Left lung (tissue), 10 donors: ENCODE results near the gene BACE1-AS. TPM values are rescaled to one million over a fixed set of nuclear protein-coding genes. Genes with fewer than 3 reads are reported as not detected.

Experiments
- ATAC-seq: fragments of 200-7000 bp; cut with Tn5 transposase; one replicate; pipeline ENCODE4 v1.9.1; 2020; ENCODE audit warnings: moderate library complexity
- DNase-seq, 4 donors: peaks; one replicate each; pipeline ENCODE4 v3.0.0-alpha.2; 2013 to 2020
- H3K27ac ChIP-seq, 2 donors: fragments of 200-600 bp; sonication (generic) in 1 of 2; one replicate each; pipeline versions ENCODE4 v1.5.0 to v1.8.0; 2020 to 2021
- H3K27me3 ChIP-seq, 2 donors: fragments of 200-600 bp; sonication (generic) in 1 of 2; one replicate each; pipeline versions ENCODE4 v1.5.0 to v1.8.0; 2020 to 2021
- H3K36me3 ChIP-seq, 2 donors: fragments of 200-600 bp; sonication (generic) in 1 of 2; one replicate each; pipeline versions ENCODE4 v1.5.0 to v1.8.0; 2020 to 2021
- H3K4me1 ChIP-seq, 2 donors: fragments of 200-600 bp; one replicate each; pipeline ENCODE4 v1.8.0; 2021
- H3K4me3 ChIP-seq, 2 donors: fragments of 200-600 bp; sonication (generic) in 1 of 2; one replicate each; pipeline versions ENCODE4 v1.5.0 to v1.8.0; 2020 to 2021; ENCODE audit warnings: mild to moderate bottlenecking in 1 of 2
- H3K9me3 ChIP-seq, 2 donors: fragments of 200-600 bp; sonication (generic) in 1 of 2; one replicate each; pipeline versions ENCODE4 v1.5.0 to v1.8.0; 2020 to 2021
- intact Hi-C, 2 donors: fragments of 100-400 bp; cut with DNase I; formaldehyde crosslinking; loops; one replicate each; pipeline versions ENCODE4 v1.11.2 to v1.14.2; 2022
- polyA plus RNA-seq, 6 donors: library from polyadenylated mRNA; unstranded; fragments of 120-200 nt; gene quantifications; one replicate each; pipeline ENCODE4 v1.2.1, GENCODE V29; 2013; ENCODE audit not compliant: insufficient read length in 6 of 6
- total RNA-seq, 2 donors: library from RNA; stranded (reverse); fragmentation: NEBNext Ultra II Directional; extraction: Animal tissue kit (Norgen Biotek cat#: 25700); gene quantifications; one replicate each; pipeline ENCODE4 v1.2.1, GENCODE V29; 2021
- TF ChIP-seq, protein P1 (sequence below), 2 donors: fragments of 200-600 bp; sonication (generic) in 1 of 2; IDR thresholded peaks; one replicate each; pipeline versions ENCODE4 v1.5.0 to v1.8.0; 2021; ENCODE audit warnings: antibody characterized with exemption in 2 of 2
- donor health status: DM: no; HTN: yes; CAD: no.
- donor health status: DM: no; HTN: no; CAD: no.

The BACE1-AS gene
- total and polyA plus RNA-seq, 8 donors, result 6.4 to 24.3 (median 21.6) TPM

DNA sequence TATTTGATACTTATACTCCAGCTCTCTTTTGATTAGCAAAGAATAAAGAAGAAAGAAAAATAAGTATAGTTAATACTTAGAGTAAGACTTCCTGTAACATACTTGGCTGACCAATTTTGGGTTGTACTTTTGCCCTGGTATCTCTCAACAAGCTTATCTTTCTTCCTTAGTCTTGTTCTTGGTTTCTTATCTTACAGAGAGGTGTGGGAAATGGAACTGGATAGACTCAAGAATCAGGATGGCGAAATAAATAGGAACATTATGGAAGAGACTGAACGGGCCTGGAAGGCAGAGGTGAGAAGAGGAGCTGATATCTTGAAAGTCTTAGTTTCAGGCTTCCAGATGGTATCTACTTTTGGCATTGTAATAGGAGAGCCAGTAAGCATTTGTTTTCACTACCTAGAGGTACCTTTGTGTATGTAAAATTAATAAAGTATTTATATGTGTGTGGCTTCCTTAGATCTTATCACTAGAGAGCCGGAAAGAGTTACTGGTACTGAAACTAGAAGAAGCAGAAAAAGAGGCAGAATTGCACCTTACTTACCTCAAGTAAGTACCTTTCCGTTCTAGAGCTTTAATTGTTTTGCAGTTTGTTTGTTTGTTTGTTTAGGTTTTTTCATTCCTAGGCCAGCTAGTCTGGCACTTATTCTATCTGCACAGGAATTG, 11.3 kb upstream of the BACE1-AS start:
- intact Hi-C loops, result no loop called here
- ATAC-seq (no peak), DNase-seq (no peak)
- H3K27ac ChIP-seq, result peak overlapping the region in 1 of 2 donors; percentile 20
- TF ChIP-seq, protein P1, sequence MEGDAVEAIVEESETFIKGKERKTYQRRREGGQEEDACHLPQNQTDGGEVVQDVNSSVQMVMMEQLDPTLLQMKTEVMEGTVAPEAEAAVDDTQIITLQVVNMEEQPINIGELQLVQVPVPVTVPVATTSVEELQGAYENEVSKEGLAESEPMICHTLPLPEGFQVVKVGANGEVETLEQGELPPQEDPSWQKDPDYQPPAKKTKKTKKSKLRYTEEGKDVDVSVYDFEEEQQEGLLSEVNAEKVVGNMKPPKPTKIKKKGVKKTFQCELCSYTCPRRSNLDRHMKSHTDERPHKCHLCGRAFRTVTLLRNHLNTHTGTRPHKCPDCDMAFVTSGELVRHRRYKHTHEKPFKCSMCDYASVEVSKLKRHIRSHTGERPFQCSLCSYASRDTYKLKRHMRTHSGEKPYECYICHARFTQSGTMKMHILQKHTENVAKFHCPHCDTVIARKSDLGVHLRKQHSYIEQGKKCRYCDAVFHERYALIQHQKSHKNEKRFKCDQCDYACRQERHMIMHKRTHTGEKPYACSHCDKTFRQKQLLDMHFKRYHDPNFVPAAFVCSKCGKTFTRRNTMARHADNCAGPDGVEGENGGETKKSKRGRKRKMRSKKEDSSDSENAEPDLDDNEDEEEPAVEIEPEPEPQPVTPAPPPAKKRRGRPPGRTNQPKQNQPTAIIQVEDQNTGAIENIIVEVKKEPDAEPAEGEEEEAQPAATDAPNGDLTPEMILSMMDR (IDR thresholded peaks at IDR 0.05), result no peak
- no peaks in the 10 kb centered on the region for H3K9me3 ChIP-seq
- peaks cover 0 to 44% of the 10 kb centered on the region in 2 donors for H3K36me3 ChIP-seq
- no peaks in the 10 kb centered on the region for H3K27me3 ChIP-seq
- no peak overlapping the region for H3K4me3 ChIP-seq
- peaks cover 0 to 3% of the 10 kb centered on the region in 2 donors for H3K4me1 ChIP-seq

DNA sequence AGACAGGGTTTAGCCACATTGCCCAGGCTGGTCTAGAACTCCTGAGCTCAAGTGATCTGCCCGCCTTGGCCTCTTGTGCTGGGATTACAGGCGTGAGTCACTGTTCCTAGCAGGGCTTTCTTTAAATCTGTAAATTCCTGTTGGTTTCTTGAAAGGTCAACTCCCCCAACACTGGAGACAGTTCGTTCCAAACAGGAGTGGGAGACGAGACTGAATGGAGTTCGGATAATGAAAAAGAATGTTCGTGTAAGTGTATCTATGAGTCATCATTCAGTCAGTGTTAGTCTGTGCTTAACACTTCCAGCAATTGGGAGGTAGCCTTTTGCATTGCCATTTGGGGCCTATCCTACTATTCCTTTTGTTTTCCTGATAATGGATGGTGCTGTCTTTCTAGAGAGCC, 10.0 kb upstream of the BACE1-AS start:
- no peaks in the 10 kb centered on the region for H3K27me3 ChIP-seq
- no peak for DNase-seq
- intact Hi-C loops, result no loop called here
- peaks cover 0 to 51% of the 10 kb centered on the region in 2 donors for H3K36me3 ChIP-seq
- peaks cover 0 to 3% of the 10 kb centered on the region in 2 donors for H3K4me1 ChIP-seq
- H3K4me3 ChIP-seq, result no peak overlapping the region
- no peaks in the 10 kb centered on the region for H3K9me3 ChIP-seq
- TF ChIP-seq, protein P1 (IDR thresholded peaks at IDR 0.05), result no peak
- ATAC-seq, result peak; percentile 80
- peak overlapping the region; percentile 20 to 24 for H3K27ac ChIP-seq

DNA sequence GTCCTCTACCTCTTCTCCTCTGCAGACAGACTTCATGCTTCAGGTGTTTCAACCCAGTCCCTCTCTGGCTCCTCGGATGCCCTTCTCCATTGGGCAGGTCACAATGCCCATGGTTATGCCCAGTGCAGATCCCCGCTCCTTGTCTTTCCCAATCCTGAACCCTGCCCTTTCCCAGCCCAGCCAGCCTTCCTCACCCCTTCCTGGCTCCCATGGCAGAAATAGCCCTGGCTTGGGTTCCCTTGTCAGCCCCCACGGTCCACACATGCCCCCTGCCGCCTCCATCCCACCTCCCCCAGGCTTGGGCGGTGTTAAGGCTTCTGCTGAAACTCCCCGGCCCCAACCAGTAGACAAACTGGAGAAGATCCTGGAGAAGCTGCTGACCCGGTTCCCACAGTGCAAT, 9.3 kb upstream of the BACE1-AS start:
- Histone ChIP-seq H3K4me1 (peaks cover 0 to 3% of the 10 kb centered on the region in 2 donors), H3K36me3 (peaks cover 0 to 52% of the 10 kb centered on the region in 2 donors), H3K27ac (no peak overlapping the region), H3K9me3 (no peaks in the 10 kb centered on the region), H3K27me3 (no peaks in the 10 kb centered on the region), H3K4me3 (no peak overlapping the region)
- DNase-seq, result no peak
- intact Hi-C loops, result no loop called here
- ATAC-seq, result no peak
- TF ChIP-seq, protein P1 (IDR thresholded peaks at IDR 0.05), result no peak

DNA sequence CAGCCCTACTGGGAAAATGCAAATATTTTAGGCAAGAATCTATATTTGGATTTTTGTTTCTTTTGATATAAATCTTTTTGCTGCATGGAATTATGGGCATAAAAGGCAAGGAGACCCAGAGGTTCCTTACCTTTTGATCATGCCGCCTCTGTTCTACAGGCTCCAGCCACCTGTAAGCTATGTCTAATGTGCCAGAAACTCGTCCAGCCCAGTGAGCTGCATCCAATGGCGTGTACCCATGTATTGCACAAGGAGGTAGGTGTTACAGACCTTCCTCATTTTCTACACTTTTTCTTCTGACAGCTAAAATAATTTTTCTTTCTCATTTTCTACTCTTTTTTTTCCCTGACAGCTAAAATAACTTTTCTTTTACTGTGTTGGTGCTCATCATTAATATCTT, 8.2 kb upstream of the BACE1-AS start:
- H3K27ac ChIP-seq, result no peak overlapping the region
- ATAC-seq, result no peak
- H3K4me1 ChIP-seq, result peaks cover 0 to 3% of the 10 kb centered on the region in 2 donors
- intact Hi-C loops, result no loop called here
- no peak for DNase-seq
- H3K36me3 ChIP-seq, result peaks cover 0 to 63% of the 10 kb centered on the region in 2 donors
- no peaks in the 10 kb centered on the region for H3K9me3 ChIP-seq
- no peaks in the 10 kb centered on the region for H3K27me3 ChIP-seq
- no peak overlapping the region for H3K4me3 ChIP-seq
- TF ChIP-seq, protein P1 (IDR thresholded peaks at IDR 0.05), result no peak

DNA sequence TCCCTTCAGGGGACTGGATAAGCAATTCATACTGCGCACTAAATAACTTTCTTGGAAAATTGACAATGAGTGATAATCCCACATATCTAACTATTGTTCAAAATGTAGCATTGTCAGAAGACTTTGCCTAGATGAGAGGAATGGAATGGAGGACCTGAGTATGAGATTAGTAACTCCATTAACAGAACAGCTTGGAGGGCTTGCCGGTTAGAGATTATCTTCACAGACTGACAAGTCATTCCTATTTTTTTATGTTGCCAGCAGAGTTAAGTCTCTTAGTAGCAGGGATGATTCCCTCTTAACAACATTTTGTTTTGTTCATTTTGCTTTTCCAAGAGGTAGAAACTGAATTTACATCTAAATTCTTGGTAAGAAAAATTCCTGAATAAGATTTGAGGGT, 7.1 kb upstream of the BACE1-AS start:
- H3K27me3 ChIP-seq, result no peaks in the 10 kb centered on the region
- H3K4me1 ChIP-seq, result peaks cover 0 to 3% of the 10 kb centered on the region in 2 donors
- ATAC-seq (no peak), DNase-seq (no peak)
- H3K36me3 ChIP-seq, result peaks cover 0 to 73% of the 10 kb centered on the region in 2 donors
- no peaks in the 10 kb centered on the region for H3K9me3 ChIP-seq
- TF ChIP-seq, protein P1 (IDR thresholded peaks at IDR 0.05), result no peak
- intact Hi-C loops, result no loop called here
- no peak overlapping the region for H3K4me3 ChIP-seq
- no peak overlapping the region for H3K27ac ChIP-seq
